ENCODE results near the gene TENM3.
A peak's percentile ranks its signal among the peaks of the same experiment; 100 is the strongest.

TENM3 gene

DNA sequence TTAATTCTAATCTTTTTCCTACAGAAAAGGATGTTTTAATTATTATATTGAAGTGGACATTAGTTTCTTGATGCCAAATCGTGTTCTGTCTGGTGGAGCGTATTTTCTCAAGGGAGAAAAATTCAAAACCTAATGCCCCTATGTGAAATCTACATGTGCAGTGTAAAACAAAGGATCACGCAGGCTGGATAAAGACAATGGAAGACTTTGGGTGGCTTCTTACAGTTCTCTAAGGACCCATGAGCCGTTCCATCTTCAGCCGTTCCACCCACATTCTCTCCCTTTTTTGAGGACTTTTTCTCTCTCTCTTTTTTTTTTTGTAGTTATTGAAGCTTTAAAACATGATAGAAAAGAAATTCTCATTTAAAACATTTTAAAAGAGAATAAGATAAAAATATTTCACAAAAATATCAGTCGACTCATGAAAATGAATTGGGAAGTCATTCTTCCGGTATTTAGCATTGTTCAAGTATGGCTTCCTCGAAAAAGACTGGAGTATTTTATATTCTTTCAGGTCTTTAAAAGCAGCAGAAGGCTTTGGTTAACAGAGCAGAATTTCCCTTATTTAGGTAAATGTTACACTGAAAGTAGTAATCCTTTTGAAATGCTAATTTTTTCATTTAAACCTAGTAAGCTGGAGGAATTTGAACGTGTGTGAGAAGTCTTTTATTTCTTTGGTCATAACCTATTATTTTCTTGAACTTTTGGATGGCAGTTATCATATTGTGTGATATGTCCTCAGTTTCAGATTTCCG is 11.0 kb downstream of the TENM3 start:
- no peak for DNase-seq (ENCODE audit: low spot score)

DNA sequence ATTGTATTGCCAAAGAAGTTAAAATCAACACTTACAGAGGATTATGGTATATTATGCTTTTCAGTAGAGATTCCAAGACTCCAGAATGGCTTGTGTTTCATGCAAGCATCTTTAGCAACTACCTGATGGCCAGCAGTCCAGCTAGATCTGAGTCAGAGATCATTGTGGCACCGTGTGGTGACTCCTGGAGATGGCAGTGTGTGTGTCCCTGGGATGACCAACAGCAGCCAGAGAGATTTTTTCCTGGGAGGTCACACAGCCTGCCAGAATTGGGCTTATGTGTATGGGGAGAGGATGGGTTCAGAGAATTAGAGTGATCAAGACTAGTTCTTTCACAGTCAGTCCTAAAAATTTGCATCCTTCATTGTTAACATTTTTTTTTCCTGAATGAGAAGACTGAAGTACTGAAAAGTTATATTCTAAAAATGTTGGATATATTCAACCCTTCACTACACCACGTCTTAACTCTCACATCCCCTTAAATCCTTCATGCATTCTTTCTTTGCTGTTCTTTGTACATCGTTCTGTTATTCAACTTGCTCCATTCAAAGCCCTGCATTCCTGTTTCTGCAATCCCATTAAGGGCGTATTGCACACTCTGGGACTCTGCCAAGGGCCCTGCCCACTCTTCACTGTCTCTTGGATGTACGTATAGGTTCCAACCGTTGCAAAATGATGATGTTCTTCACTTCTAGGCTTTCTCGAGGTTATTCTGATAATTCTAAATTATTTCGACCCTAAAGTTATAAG is 12.4 kb downstream of the TENM3 start:
- DNase-seq (ENCODE audit: low spot score), result no peak

GRCh38 chr4:182257016-182257415 is 13.8 kb downstream of the TENM3 start:
- DNase-seq (ENCODE audit: low spot score), result no peak

GRCh38 chr4:182257503-182257902 is 14.3 kb downstream of the TENM3 start:
- no peak for DNase-seq (ENCODE audit: low spot score)

GRCh38 chr4:182258441-182259000 is 15.3 kb downstream of the TENM3 start:
- no peak for DNase-seq (ENCODE audit: low spot score)

GRCh38 chr4:182261651-182262223 is 18.5 kb downstream of the TENM3 start:
- no peak for DNase-seq (ENCODE audit: low spot score)

GRCh38 chr4:182263562-182263961 is 20.4 kb downstream of the TENM3 start:
- DNase-seq (ENCODE audit: low spot score), result no peak

- DNase-seq (ENCODE audit: low spot score), result no peak
Measured at GRCh38 chr4:182264139-182264752, 21.0 kb downstream of the TENM3 start.

GRCh38 chr4:182265881-182266280 is 22.7 kb downstream of the TENM3 start:
- peak; percentile 10 for DNase-seq (ENCODE audit: low spot score)

DNA sequence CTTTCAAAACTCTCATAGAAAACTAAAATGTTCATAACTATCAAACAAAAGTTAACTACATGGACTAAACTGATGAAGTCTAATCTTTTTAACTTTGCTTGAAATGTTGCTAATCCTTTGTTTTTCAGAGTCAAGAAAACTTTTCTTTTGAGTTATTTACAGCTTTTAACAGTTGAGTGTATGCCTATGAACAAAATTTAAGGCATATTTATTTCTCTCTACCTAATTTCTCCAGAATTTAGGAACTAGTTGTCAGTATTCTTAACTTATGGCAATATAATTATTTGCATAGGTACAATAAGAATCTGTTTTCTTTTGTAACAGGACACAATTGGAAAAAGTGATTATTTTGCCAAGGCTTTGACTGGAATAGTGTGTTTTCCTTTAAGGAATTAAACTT is 23.8 kb downstream of the TENM3 start:
- no peak for DNase-seq (ENCODE audit: low spot score)

GRCh38 chr4:182268966-182269365 is 25.8 kb downstream of the TENM3 start:
- no peak for DNase-seq (ENCODE audit: low spot score)

- no peak for DNase-seq (ENCODE audit: low spot score)
Measured at GRCh38 chr4:182271731-182272130, 28.5 kb downstream of the TENM3 start.

DNA sequence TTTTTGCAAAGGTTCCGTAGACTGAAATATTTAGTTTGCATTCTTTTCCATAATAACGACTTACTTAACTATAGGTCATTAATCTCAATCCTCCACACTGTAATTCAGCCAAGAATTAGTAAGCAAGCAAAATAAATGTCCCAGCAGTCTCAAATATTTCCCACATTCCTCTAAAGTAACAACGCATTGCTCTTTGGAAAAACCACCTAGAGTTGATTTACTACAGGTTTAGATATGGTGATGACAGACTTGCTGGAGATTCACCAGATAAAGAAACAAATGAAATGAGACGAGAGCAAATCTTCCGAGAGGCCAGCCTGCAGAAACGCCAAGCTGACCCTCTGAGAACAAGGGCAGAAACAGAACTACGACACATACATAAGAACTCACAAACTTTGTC is 28.9 kb downstream of the TENM3 start:
- DNase-seq (ENCODE audit: low spot score), result no peak

DNA sequence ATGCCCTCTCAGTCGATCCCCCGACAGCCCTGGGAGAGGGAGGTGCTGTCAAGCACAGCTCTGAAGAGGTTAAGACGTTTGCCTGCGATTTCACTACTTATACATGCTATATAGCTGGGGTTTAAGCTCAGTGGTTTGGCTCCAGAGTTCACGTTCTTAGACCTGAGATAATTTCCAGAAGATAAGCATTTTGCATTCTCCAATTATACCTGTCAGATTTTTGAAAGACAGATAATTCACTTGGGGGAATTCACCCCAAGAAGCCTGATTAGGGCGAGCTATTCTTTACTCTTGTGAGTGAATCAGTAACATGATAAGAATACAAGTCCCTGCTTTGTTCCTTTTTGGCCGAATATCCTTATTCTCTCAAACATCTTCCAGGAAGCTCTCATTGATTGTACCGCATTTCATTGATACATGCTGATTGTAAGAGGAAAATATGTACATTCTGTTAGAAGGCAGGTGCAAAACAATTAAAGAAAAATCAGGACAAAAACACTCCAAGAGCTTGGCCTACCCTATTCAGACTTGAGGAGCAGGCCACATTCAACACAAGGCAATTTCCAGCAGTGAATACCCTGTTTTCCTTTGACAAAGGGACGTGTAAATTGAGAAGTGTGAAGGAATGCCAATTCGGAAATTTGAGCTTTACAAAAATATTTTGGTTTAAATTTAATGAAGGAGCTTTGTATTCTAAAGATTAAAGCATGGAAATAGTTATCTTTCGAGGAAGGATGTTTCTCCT is 30.2 kb downstream of the TENM3 start:
- DNase-seq (ENCODE audit: low spot score), result no peak

- no peak for DNase-seq (ENCODE audit: low spot score)
Measured at GRCh38 chr4:182276210-182277109, 33.3 kb downstream of the TENM3 start.

- DNase-seq (ENCODE audit: low spot score), result no peak
Measured at GRCh38 chr4:182277377-182277776, 34.2 kb downstream of the TENM3 start.

GRCh38 chr4:182278729-182279128 is 35.5 kb downstream of the TENM3 start:
- DNase-seq (ENCODE audit: low spot score), result no peak

DNA sequence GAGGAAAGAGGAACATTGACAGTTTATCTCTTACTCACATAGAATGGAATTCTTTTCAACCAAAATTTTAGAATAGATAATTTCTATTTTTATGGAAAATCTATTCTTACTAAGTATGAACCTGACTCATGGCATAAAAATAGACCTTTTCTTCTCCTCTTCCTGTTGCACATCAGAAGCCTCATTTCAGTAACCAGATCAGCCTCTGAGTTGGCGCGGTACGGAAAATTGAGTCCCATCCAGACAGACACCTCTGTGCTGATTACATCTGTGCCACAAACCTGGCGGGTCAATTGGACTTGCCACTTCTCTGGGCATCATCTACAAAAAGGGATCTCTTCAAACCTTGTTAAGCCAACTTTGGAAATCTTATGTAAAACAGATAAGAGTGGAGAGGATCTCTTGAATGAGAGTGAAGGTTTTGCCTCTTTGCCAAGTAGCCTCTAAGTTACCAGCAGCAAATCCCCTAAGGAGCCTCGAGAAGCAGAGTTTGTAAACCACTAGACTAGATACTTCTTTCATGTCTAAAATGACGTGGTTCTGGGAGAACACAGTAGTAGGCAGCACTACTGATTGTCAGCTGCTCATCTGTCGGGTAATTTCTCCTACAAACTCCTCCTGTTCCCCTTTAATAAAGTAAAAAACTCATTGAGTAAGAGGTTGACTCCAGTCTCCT is 37.4 kb downstream of the TENM3 start:
- no peak for DNase-seq (ENCODE audit: low spot score)

- no peak for DNase-seq (ENCODE audit: low spot score)
Measured at GRCh38 chr4:182286035-182286434, 42.8 kb downstream of the TENM3 start.

DNA sequence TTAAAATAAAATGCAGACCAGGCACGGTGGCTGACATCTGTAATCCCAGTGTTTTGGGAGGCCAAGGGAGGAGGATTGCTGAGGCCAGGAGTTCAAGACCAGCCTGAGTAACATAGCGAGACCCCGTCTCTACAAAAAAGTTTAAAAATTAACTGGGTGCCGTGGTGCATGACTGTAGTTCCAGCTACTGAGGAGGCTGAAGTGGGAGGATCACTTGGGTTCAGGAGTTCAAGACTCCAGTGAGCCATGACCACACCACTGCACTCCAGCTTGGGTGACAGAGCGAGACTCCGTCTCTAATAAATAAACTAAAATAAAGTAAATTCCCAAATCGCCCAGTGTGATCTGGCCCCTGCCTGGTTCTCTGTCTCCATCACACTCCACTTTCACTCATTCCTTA is 43.7 kb downstream of the TENM3 start:
- no peak for DNase-seq (ENCODE audit: low spot score)
